Endothelial cell of umbilical vein (primary cell): ENCODE measurements around the gene FMNL2. TPM values are rescaled to one million over a fixed set of nuclear protein-coding genes. Genes with fewer than 3 reads are reported as not detected.
A peak's percentile ranks its signal among the peaks of the same experiment; 100 is the strongest.

Experiments used
- BruUV-seq: library from RNA; stranded (reverse); fragments of 400-500 nt; replicated peaks from 2 replicates; lab custom pipeline; 2021; lab: Mats Ljungman, UMichigan
- CTCF ChIA-PET: fragments of 300-600, 350-600 bp; sonication (Branson Sonifier 250); formaldehyde crosslinking; loops from one replicate; lab custom pipeline; 2021; ENCODE audit warnings: antibody characterized with exemption, inconsistent platforms; lab: Charles Lee
- POLR2A ChIA-PET: fragments of 300-600, 350-600 bp; sonication (Branson Sonifier 250); formaldehyde crosslinking; loops from one replicate; lab custom pipeline; 2021; ENCODE audit warnings: antibody characterized with exemption, inconsistent platforms; lab: Charles Lee
- DNase-seq: peaks from one replicate; pipeline ENCODE4 v3.0.0-alpha.2; 2011; ENCODE audit warnings: low read depth, low spot score
- FAIRE-seq: peaks from 2 replicates; lab custom pipeline; 2011; peaks lifted over from hg19 to GRCh38; lab: Jason Lieb, UNC
- H2AFZ ChIP-seq: 2 replicates; pipeline ENCODE4 v1.6.0; 2012; ENCODE audit warnings: low read depth, low read length, control low read depth, inconsistent platforms
- H3K27ac ChIP-seq: 2 replicates; pipeline ENCODE4 v1.5.1; 2011; ENCODE audit warnings: low read depth, mild to moderate bottlenecking, control low read depth, low read length, moderate library complexity; ENCODE audit not compliant: insufficient read depth
- H3K27me3 ChIP-seq, 2 experiments: 2 replicates each; pipeline versions ENCODE4 v1.6.0 to v1.6.1; 2011; ENCODE audit warnings: low read length in 2 of 2, mixed read lengths in 1 of 2; ENCODE audit not compliant: control insufficient read depth in 2 of 2, insufficient read depth in 2 of 2
- H3K36me3 ChIP-seq, 2 experiments: 2 replicates in 1 of 2; 3 replicates in 1 of 2; pipeline ENCODE4 v1.5.1; 2011; ENCODE audit warnings: low read length in 2 of 2, mild to moderate bottlenecking in 1 of 2, moderate library complexity in 1 of 2; ENCODE audit not compliant: control insufficient read depth in 2 of 2, insufficient read depth in 2 of 2; ENCODE audit errors: extremely low read depth in 1 of 2
- H3K4me1 ChIP-seq: 3 replicates; pipeline ENCODE4 v1.5.1; 2011; ENCODE audit warnings: mild to moderate bottlenecking, low read length; ENCODE audit not compliant: control insufficient read depth, insufficient read depth; ENCODE audit errors: extremely low read depth
- H3K4me2 ChIP-seq: 2 replicates; pipeline ENCODE4 v1.6.1; 2011; ENCODE audit warnings: low read length, control low read depth, mixed read lengths; ENCODE audit not compliant: insufficient read depth
- H3K4me3 ChIP-seq, 3 experiments: fragments of 200-600 bp in 1 of 3; sonication (generic), shearing (Covaris generic) in 1 of 3; replicated peaks in 1 of 3; 2 replicates each; pipeline ENCODE4 v1.5.1; 2011 to 2016; ENCODE audit warnings: control low read depth in 3 of 3, low read length in 3 of 3, mild to moderate bottlenecking in 2 of 3, inconsistent platforms in 1 of 3, low read depth in 1 of 3, moderate library complexity in 1 of 3; ENCODE audit not compliant: insufficient read depth in 1 of 3
- H3K79me2 ChIP-seq: 2 replicates; pipeline ENCODE4 v1.6.0; 2012; ENCODE audit warnings: low read length, inconsistent platforms; ENCODE audit not compliant: control insufficient read depth, insufficient read depth
- H3K9ac ChIP-seq: replicated peaks from 2 replicates; pipeline ENCODE3; 2011; ENCODE audit warnings: low read length, control low read depth; ENCODE audit not compliant: insufficient read depth; ENCODE audit errors: extremely low read depth
- H3K9me1 ChIP-seq: replicated peaks from 3 replicates; pipeline ENCODE4 v1.6.0; 2011; ENCODE audit warnings: mild to moderate bottlenecking, low read length; ENCODE audit not compliant: control insufficient read depth, insufficient read depth; ENCODE audit errors: extremely low read depth
- H3K9me3 ChIP-seq: replicated peaks from 2 replicates; pipeline ENCODE4 v1.5.1; 2012; ENCODE audit warnings: low read length, inconsistent platforms; ENCODE audit not compliant: control insufficient read depth, insufficient read depth
- H4K20me1 ChIP-seq: replicated peaks from 2 replicates; pipeline ENCODE3; 2011; ENCODE audit warnings: mild to moderate bottlenecking, low read length; ENCODE audit not compliant: control insufficient read depth, insufficient read depth; ENCODE audit errors: extremely low read depth
- EZH2 ChIP-seq: IDR thresholded peaks from 2 replicates; pipeline ENCODE4 v1.6.1; 2012; ENCODE audit warnings: borderline replicate concordance, low read depth, mild to moderate bottlenecking, moderate library complexity, low read length, inconsistent platforms; ENCODE audit not compliant: severe bottlenecking
- JUN ChIP-seq: IDR thresholded peaks from 2 replicates; pipeline ENCODE4 v1.6.1; 2011; ENCODE audit warnings: borderline replicate concordance, low read depth; ENCODE audit not compliant: insufficient read length, insufficient read depth
- MAX ChIP-seq: IDR thresholded peaks from 2 replicates; pipeline ENCODE4 v1.6.1; 2011; ENCODE audit not compliant: insufficient read depth, insufficient read length
- MYC ChIP-seq: IDR thresholded peaks from one replicate; pipeline ENCODE4 v1.6.1; 2011; ENCODE audit warnings: mild to moderate bottlenecking, low read depth, low read length
- POLR2AphosphoS5 ChIP-seq: IDR thresholded peaks from 2 replicates; pipeline ENCODE4 v1.6.1; 2012; ENCODE audit warnings: low read depth, mild to moderate bottlenecking, control low read depth, low read length, moderate library complexity; ENCODE audit not compliant: insufficient read depth
- dilution Hi-C: fragments of 300-500 bp; cut with MboI; formaldehyde crosslinking; loops from one replicate; pipeline ENCODE4 v1.15.0; 2019; ENCODE audit warnings: low sequenced_read_pairs; ENCODE audit not compliant: extremely low pct_ligation_motif_present
- intact Hi-C: fragments of 100-400 bp; cut with micrococcal nuclease; formaldehyde crosslinking; loops from one replicate; pipeline ENCODE4 v1.10.0; 2022
- polyA plus RNA-seq, 4 experiments: library from polyadenylated mRNA; depleted of rRNA in 3 of 4; stranded (reverse) in 3 of 4; unstranded in 1 of 4; fragments of >200 nt; gene quantifications; 2 replicates each; pipeline versions ENCODE4 v1.2.1 to v1.2.3, GENCODE V29; 2011 to 2012; ENCODE audit warnings: missing spikeins in 1 of 4
- total RNA-seq: library from RNA; stranded (reverse); gene quantifications from 2 replicates; pipeline ENCODE4 v1.2.3, GENCODE V29; 2021
- TF ChIP-seq, protein P1 (sequence below), 2 donors: IDR thresholded peaks; 1 replicate in 1 of 2; 2 replicates in 1 of 2; pipeline ENCODE4 v1.5.1; 2011; ENCODE audit warnings: low read length in 2 of 2, mild to moderate bottlenecking in 2 of 2, moderate library complexity in 2 of 2, control low read depth in 1 of 2, inconsistent platforms in 1 of 2, low read depth in 1 of 2; ENCODE audit not compliant: insufficient read depth in 1 of 2; ENCODE audit errors: extremely low read depth in 1 of 2

Gene FMNL2
- total and polyA plus RNA-seq, 2 donors (not counting 3 experiments of a cell fraction or from before 2014, with no cell fraction given) = 8.3 to 28.0 TPM

DNA sequence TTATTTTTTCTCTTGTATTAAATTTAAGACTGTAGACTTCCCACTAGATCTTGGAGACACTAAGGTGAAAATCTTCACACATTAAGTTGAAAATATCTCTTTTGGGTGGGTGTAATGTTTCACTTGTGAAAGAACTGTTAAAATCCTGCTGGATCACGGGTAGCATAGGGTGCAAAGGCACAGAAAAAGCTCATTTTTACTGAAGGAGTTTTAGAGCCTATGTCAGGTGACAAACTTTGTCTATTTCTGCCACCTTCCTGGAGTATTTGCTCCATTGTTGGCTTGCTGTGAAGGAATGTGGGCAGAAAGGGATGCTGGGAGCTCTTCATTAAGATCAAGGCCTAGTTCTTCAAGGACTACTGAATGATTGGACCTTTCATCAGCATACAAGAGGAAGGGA is 119.4 kb downstream of the FMNL2 start:
- peak; percentile 44 for FAIRE-seq
- Histone ChIP-seq H3K79me2 (peaks cover 9% of the 10 kb centered on the region), H3K36me3 (no peaks in the 10 kb centered on the region), H3K9me1 (no peaks in the 10 kb centered on the region), H3K9ac (no peak overlapping the region), H3K27ac (no peak overlapping the region), H3K4me1 (no peaks in the 10 kb centered on the region), H3K9me3 (no peaks in the 10 kb centered on the region), H2AFZ (no peak overlapping the region), H3K4me2 (no peak overlapping the region), H4K20me1 (no peaks in the 10 kb centered on the region), H3K4me3 (no peak overlapping the region), H3K27me3 (no peaks in the 10 kb centered on the region)
- CTCF ChIA-PET = interaction anchor here (1.2 to 3.3 kb wide), 3 partner anchors 14 to 182 kb away, joined by 4 to 12 read pairs (median 4); no protein-coding TSS in a partner anchor
- no TSS peak for BruUV-seq
- POLR2A ChIA-PET = no interaction called here
- dilution Hi-C loops (no loop called here), intact Hi-C loops (no loop called here)
- no peak for DNase-seq
- TF ChIP-seq, protein P1, sequence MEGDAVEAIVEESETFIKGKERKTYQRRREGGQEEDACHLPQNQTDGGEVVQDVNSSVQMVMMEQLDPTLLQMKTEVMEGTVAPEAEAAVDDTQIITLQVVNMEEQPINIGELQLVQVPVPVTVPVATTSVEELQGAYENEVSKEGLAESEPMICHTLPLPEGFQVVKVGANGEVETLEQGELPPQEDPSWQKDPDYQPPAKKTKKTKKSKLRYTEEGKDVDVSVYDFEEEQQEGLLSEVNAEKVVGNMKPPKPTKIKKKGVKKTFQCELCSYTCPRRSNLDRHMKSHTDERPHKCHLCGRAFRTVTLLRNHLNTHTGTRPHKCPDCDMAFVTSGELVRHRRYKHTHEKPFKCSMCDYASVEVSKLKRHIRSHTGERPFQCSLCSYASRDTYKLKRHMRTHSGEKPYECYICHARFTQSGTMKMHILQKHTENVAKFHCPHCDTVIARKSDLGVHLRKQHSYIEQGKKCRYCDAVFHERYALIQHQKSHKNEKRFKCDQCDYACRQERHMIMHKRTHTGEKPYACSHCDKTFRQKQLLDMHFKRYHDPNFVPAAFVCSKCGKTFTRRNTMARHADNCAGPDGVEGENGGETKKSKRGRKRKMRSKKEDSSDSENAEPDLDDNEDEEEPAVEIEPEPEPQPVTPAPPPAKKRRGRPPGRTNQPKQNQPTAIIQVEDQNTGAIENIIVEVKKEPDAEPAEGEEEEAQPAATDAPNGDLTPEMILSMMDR (IDR thresholded peaks at IDR 0.05; ENCODE audit: extremely low read depth in 1 of 2, insufficient read depth in 1 of 2, low read depth in 1 of 2, low read length in 2 of 2) = no peak
- TF ChIP-seq EZH2 (no peak), POLR2AphosphoS5 (no peak), MYC (no peak), MAX (no peak), JUN (no peak)
